ENCODE measurements around the gene HCRTR2. TPM values are rescaled to one million over a fixed set of nuclear protein-coding genes. Genes with fewer than 3 reads are reported as not detected.
"Not testable (repeated sequence)": the region's sequence is repeated elsewhere in the genome, so short reads cannot be mapped to it uniquely, and the experiment has no call there.

The HCRTR2 gene
- total RNA-seq, 2 donors from 2014 or later = not detected

- intact Hi-C loops (cut with DNase I) = no loop called here
- no peak for ATAC-seq
- no peaks in the 10 kb centered on the region for H3K9me3 ChIP-seq
- H3K4me3 ChIP-seq = no peak overlapping the region
- no peaks in the 10 kb centered on the region for H3K36me3 ChIP-seq (replicated peaks in 1 of 2; ENCODE audit: insufficient read depth in 1 of 2, low read depth in 2 of 2)
- H3K27me3 ChIP-seq = no peaks in the 10 kb centered on the region
- H3K4me1 ChIP-seq = no peaks in the 10 kb centered on the region
- H3K27ac ChIP-seq = no peak overlapping the region
- TF ChIP-seq CTCF (IDR thresholded peaks at IDR 0.05) (no peak), POLR2A (IDR thresholded peaks at IDR 0.05) (no peak)
- DNase-seq = no peak
- WGBS, 2 donors = 64 to 75% methylated on average over 4 of the region's 4 CpGs
Measured at GRCh38 chr6:55137929-55138693, 36.2 kb upstream of the HCRTR2 start.

- intact Hi-C loops (cut with DNase I) = no loop called here
- no peak for TF ChIP-seq CTCF (IDR thresholded peaks at IDR 0.05)
- no peak for TF ChIP-seq POLR2A (IDR thresholded peaks at IDR 0.05)
- H3K9me3 ChIP-seq = no peaks in the 10 kb centered on the region
- no peak for DNase-seq
- no peak overlapping the region for H3K27ac ChIP-seq
- no peak for ATAC-seq
- no peaks in the 10 kb centered on the region for H3K36me3 ChIP-seq (replicated peaks in 1 of 2; ENCODE audit: insufficient read depth in 1 of 2, low read depth in 2 of 2)
- H3K4me1 ChIP-seq = no peaks in the 10 kb centered on the region
- no peaks in the 10 kb centered on the region for H3K27me3 ChIP-seq
- H3K4me3 ChIP-seq = no peak overlapping the region
Measured at GRCh38 chr6:55141611-55142010, 32.7 kb upstream of the HCRTR2 start.

GRCh38 chr6:55142610-55143009 is 31.7 kb upstream of the HCRTR2 start:
- Histone ChIP-seq H3K27ac (no peak overlapping the region), H3K4me3 (no peak overlapping the region), H3K36me3 (replicated peaks in 1 of 2; ENCODE audit: insufficient read depth in 1 of 2, low read depth in 2 of 2) (no peaks in the 10 kb centered on the region), H3K27me3 (no peaks in the 10 kb centered on the region), H3K9me3 (no peaks in the 10 kb centered on the region), H3K4me1 (no peaks in the 10 kb centered on the region)
- intact Hi-C loops (cut with DNase I) = no loop called here
- no peak for DNase-seq
- WGBS, 2 donors = 41 to 74% methylated on average over 2 of the region's 2 CpGs
- no peak for TF ChIP-seq POLR2A (IDR thresholded peaks at IDR 0.05)
- no peak for TF ChIP-seq CTCF (IDR thresholded peaks at IDR 0.05)
- no peak for ATAC-seq

- Histone ChIP-seq H3K27me3 (no peaks in the 10 kb centered on the region), H3K4me1 (no peaks in the 10 kb centered on the region), H3K9me3 (no peaks in the 10 kb centered on the region), H3K27ac (no peak overlapping the region), H3K4me3 (no peak overlapping the region), H3K36me3 (replicated peaks in 1 of 2; ENCODE audit: insufficient read depth in 1 of 2, low read depth in 2 of 2) (no peaks in the 10 kb centered on the region)
- ATAC-seq = no peak
- intact Hi-C loops (cut with DNase I) = no loop called here
- no peak for DNase-seq
- TF ChIP-seq POLR2A (IDR thresholded peaks at IDR 0.05) = no peak
- TF ChIP-seq CTCF (IDR thresholded peaks at IDR 0.05) = no peak
- WGBS, 2 donors = 22 to 45% methylated on average over 1 of the region's 1 CpG
Measured at GRCh38 chr6:55153284-55153683, 21.0 kb upstream of the HCRTR2 start.

GRCh38 chr6:55158784-55159183 is 15.5 kb upstream of the HCRTR2 start:
- intact Hi-C loops (cut with DNase I); H3K27me3 ChIP-seq; H3K4me3 ChIP-seq; H3K4me1 ChIP-seq; DNase-seq; H3K9me3 ChIP-seq; H3K36me3 ChIP-seq (replicated peaks in 1 of 2; ENCODE audit: insufficient read depth in 1 of 2, low read depth in 2 of 2); H3K27ac ChIP-seq; ATAC-seq: not testable (repeated sequence)
- WGBS, 2 donors = 71 to 77% methylated on average over 7 to 9 of the region's 9 CpGs
